ENCODE results near the gene CCDC28B. TPM values are rescaled to one million over a fixed set of nuclear protein-coding genes. Genes with fewer than 3 reads are reported as not detected.
A peak's percentile ranks its signal among the peaks of the same experiment; 100 is the strongest.

Gene CCDC28B
- total RNA-seq, 2 experiments from 2014 or later, result 71.4 to 72.8 TPM

DNA sequence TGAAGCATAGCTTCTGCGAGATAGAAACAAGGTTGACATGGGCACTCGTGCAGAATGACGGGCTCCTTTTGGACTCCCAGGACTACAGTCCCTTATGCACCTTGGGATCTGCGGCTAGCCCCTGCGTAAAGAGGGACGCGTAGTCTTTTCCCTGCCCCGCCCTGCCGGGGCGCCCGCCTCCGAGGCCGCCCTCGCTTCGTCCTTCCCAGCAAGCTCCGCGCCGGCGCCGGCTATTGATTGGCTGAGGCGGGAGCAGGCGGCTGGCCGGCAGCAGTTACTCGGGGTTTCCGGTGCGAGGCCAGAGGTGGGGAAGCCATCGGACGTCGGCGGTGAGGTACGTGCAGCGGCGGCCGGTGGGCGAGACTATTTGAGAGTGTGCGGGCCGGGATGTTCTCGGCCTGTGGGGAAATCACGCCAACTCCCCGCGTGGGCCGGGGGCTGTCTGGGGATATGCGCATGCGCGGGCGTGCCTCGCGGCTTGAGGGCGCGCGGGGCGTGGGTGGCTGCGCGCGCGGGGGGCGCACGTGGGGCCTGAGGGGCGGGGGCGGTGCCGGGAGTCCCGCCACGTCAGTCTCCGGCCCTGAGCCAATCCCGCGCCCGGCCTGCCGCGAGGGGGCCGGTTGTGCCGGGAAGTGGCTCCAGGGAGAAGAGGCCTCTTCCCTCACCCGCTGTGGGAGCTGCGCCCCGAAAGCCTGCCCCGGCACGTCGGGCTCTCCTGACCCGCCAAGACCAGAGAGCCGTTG lies 20.8 kb upstream of the CCDC28B start, which contains the start of gene TXLNA:
Gene TXLNA (plus strand): TSS at position 233 of the 743 bp plus-strand sequence. CDS start 671 bp downstream, outside the sequence.
- H3K9me3 Mint-ChIP-seq (ENCODE audit: insufficient read depth), result no peaks in the 10 kb centered on the region
- peaks cover 48% of the 10 kb centered on the region for H3K36me3 Mint-ChIP-seq (ENCODE audit: low read depth)
- ChIA-PET POLR2A (interaction anchor here (0.5 to 2.5 kb wide), 17 partner anchors 10 to 215 kb away, joined by 3 to 20 read pairs (median 4); partner anchors contain the start of genes BSDC1, CCDC28B, FAM167B and IQCC), CTCF (interaction anchor here (0.6 to 2.4 kb wide), 7 partner anchors 21 to 215 kb away, joined by 3 to 11 read pairs (median 6); partner anchors contain the start of genes BSDC1, CCDC28B, HDAC1 and KPNA6)
- DNase-seq (peak; percentile 93), ATAC-seq (peak; percentile 91)
- no peaks in the 10 kb centered on the region for H3K27me3 Mint-ChIP-seq (ENCODE audit: low read depth)
- peak within 1 kb of the TSS; percentile 95 for H3K4me3 Mint-ChIP-seq
- peak within 1 kb of the TSS; percentile 99 for H3K27ac Mint-ChIP-seq
- peaks cover 45% of the 10 kb centered on the region for H3K4me1 Mint-ChIP-seq (ENCODE audit: low read depth)

DNA sequence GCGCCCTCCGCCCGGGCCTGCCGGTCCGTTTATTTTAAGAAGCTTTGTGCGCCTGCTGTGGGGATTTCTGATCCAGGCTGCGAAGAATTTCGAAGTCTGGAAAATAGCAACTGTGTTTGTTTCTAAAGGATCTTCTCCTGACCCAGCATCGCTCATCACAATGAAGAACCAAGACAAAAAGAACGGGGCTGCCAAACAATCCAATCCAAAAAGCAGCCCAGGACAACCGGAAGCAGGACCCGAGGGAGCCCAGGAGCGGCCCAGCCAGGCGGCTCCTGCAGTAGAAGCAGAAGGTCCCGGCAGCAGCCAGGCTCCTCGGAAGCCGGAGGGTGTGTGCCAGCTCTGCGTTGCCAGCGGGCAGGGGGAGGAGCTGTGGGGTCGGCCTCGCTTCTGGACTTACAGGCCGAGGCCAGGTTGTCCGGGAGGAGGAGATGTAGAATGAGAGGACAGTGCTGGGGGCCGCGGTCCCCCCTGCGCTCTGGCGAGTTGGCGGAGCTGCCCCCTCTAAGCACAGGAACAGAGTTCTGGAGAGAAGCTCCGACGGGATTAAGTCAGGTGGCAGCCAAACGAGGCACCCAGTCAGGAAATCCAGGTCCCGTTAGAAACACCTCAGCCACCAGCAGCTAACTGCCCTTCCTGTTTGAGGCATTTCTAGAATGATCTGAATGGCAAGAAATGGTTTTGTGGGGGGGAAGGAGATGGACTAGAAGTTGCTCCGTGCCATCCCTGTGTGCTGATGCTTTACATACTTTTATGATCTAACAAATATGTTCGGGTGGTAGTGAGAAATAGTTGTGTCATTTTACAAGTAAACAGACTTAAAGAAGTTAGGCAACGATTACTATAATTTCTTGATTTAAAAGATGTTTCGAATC lies 20.0 kb upstream of the CCDC28B start:
- H3K9me3 Mint-ChIP-seq (ENCODE audit: insufficient read depth), result no peaks in the 10 kb centered on the region
- ChIA-PET POLR2A (interaction anchor here (0.6 to 2.5 kb wide), 13 partner anchors 12 to 165 kb away, joined by 3 to 20 read pairs (median 6); partner anchors contain the start of genes CCDC28B, FAM167B, IQCC and KPNA6), CTCF (interaction anchor here (0.9 to 2.4 kb wide), 5 partner anchors 20 to 111 kb away, joined by 4 to 11 read pairs (median 6); partner anchors contain the start of genes CCDC28B, HDAC1 and TMEM39B)
- H3K27me3 Mint-ChIP-seq (ENCODE audit: low read depth), result no peaks in the 10 kb centered on the region
- peak overlapping the region; percentile 99 for H3K27ac Mint-ChIP-seq
- peaks cover 50% of the 10 kb centered on the region for H3K4me1 Mint-ChIP-seq (ENCODE audit: low read depth)
- peak overlapping the region; percentile 95 for H3K4me3 Mint-ChIP-seq
- peaks cover 53% of the 10 kb centered on the region for H3K36me3 Mint-ChIP-seq (ENCODE audit: low read depth)
- ATAC-seq, result peak; percentile 32
- peak; percentile 50 for DNase-seq

DNA sequence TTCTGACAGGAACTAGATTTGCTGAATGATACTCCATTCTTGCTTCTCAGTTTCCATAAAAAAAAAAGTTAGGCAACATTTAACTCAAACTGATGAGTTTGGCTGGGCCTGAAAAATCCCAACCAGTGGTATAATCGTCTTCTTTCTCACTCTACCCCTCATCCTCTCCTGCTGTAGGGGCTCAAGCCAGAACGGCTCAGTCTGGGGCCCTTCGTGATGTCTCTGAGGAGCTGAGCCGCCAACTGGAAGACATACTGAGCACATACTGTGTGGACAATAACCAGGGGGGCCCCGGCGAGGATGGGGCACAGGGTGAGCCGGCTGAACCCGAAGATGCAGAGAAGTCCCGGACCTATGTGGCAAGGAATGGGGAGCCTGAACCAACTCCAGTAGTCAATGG lies 19.3 kb upstream of the CCDC28B start:
- Mint-ChIP-seq H3K4me3 (peak overlapping the region; percentile 95), H3K4me1 (ENCODE audit: low read depth) (peaks cover 52% of the 10 kb centered on the region), H3K36me3 (ENCODE audit: low read depth) (peaks cover 55% of the 10 kb centered on the region), H3K9me3 (ENCODE audit: insufficient read depth) (no peaks in the 10 kb centered on the region), H3K27me3 (ENCODE audit: low read depth) (no peaks in the 10 kb centered on the region), H3K27ac (peak overlapping the region; percentile 99)
- POLR2A ChIA-PET, result interaction anchor here (1.2 to 2.5 kb wide), 6 partner anchors 14 to 165 kb away, joined by 3 to 20 read pairs (median 6); partner anchors contain the start of genes CCDC28B and IQCC
- no peak for ATAC-seq
- CTCF ChIA-PET, result interaction anchor here (1.1 kb wide), 1 partner anchor 68 kb away, joined by 5 read pairs; no protein-coding TSS in a partner anchor
- DNase-seq, result no peak

DNA sequence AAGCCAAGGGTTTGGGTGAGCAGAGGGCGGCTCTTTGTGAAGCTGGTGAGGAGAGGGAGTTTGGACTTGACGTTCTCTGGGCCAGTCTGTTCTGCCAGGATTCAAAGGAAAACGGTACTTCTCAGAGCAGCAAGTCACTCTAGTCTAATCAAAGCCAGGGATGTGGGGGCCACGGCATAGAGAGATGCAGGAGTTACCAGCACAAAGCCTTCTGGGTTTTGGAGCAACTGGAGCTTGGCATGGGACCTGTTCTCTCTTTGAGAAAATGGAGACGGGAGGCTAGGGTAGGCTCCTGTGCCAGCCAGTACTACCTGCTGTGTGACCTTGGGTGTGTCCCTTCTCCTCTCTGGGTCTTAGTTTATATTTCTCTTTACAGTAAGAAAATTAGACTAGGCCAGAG lies 18.8 kb upstream of the CCDC28B start:
- Mint-ChIP-seq H3K36me3 (ENCODE audit: low read depth) (peaks cover 58% of the 10 kb centered on the region), H3K9me3 (ENCODE audit: insufficient read depth) (no peaks in the 10 kb centered on the region), H3K4me3 (peak overlapping the region; percentile 95), H3K4me1 (ENCODE audit: low read depth) (peaks cover 57% of the 10 kb centered on the region), H3K27me3 (ENCODE audit: low read depth) (no peaks in the 10 kb centered on the region), H3K27ac (peak overlapping the region; percentile 99)
- DNase-seq (no peak), ATAC-seq (no peak)
- ChIA-PET POLR2A (interaction anchor here (1.2 to 2.5 kb wide), 4 partner anchors 14 to 71 kb away, joined by 3 to 20 read pairs (median 6); partner anchors contain the start of gene CCDC28B), CTCF (interaction anchor here (1.1 kb wide), 1 partner anchor 71 kb away, joined by 4 read pairs; no protein-coding TSS in a partner anchor)

DNA sequence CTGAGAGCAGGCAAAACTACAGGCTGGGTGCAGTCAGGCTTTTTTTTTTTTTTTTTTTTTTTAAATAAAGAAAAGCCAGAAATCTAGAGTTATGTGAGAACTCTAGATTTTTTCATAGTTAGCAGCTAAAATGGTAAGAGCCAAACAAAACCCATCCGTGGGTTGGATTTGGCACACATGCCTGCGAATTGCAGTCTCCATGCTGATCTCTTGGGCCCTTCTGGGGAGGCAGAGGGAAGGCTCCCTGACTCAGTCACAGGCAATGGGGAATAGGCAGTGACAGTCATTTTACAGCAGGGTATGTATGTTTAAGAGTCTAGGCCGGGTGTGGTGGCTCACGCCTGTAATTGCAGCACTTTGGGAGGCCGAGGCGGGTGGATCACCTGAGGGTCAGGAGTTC lies 18.3 kb upstream of the CCDC28B start:
- POLR2A ChIA-PET, result no interaction called here
- Mint-ChIP-seq H3K4me1 (ENCODE audit: low read depth) (peaks cover 59% of the 10 kb centered on the region), H3K9me3 (ENCODE audit: insufficient read depth) (no peaks in the 10 kb centered on the region), H3K36me3 (ENCODE audit: low read depth) (peaks cover 57% of the 10 kb centered on the region), H3K27ac (peak overlapping the region; percentile 36), H3K4me3 (peak overlapping the region; percentile 95), H3K27me3 (ENCODE audit: low read depth) (no peaks in the 10 kb centered on the region)
- ATAC-seq (no peak), DNase-seq (no peak)
- CTCF ChIA-PET, result interaction anchor here (1.1 kb wide), 1 partner anchor 71 kb away, joined by 4 read pairs; no protein-coding TSS in a partner anchor

DNA sequence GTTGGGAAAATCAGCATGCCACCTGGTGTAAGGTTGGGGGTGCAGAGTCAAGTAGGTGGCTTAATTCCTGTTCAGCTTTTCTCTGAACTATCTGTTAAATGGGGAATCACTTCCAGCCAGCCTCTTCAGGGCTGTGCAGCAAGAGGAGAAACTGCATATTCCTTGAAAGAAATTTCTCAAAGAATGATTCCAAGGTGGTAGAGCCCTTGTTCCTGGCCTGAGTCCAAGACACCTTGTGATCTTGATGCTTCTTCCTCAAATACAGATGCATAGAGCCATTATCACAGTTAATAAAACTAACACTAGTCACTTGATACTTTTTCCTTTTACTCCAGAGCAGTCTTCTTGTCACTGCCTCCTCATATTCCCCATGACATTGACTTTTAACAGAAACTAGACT lies 15.7 kb upstream of the CCDC28B start:
- ATAC-seq (no peak), DNase-seq (no peak)
- no peaks in the 10 kb centered on the region for H3K27me3 Mint-ChIP-seq (ENCODE audit: low read depth)
- H3K36me3 Mint-ChIP-seq (ENCODE audit: low read depth), result peaks cover 73% of the 10 kb centered on the region
- CTCF ChIA-PET, result interaction anchor here (0.7 to 0.9 kb wide), 2 partner anchors 31 to 216 kb away, joined by 3 to 5 read pairs; no protein-coding TSS in a partner anchor
- H3K4me1 Mint-ChIP-seq (ENCODE audit: low read depth), result peaks cover 56% of the 10 kb centered on the region
- no peak overlapping the region for H3K4me3 Mint-ChIP-seq
- H3K27ac Mint-ChIP-seq, result peak overlapping the region; percentile 21
- no peaks in the 10 kb centered on the region for H3K9me3 Mint-ChIP-seq (ENCODE audit: insufficient read depth)
- POLR2A ChIA-PET, result interaction anchor here (0.7 to 1.4 kb wide), 3 partner anchors 10 to 13 kb away, joined by 3 to 4 read pairs (median 4); no protein-coding TSS in a partner anchor

DNA sequence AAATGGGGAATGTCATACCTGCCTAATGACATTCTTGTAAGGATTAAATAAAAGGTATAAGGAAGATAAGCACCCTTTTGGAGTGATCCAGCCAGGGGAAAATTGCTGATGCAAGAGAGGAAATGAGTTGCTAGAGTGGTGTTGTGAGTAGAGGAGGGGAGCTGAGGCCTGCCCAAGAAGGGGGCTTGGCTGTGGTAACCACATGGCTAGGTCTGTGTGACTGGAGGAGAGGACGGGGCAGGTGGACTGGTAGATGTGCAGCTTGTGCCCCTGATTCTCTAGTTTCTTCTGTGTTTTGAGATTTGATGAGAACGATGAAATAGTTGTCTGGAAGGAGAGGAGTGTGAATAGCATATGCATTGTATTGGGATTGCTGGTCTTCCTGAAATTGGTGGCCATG lies 14.3 kb upstream of the CCDC28B start:
- H3K27ac Mint-ChIP-seq, result peak overlapping the region; percentile 86
- no peak for ATAC-seq
- H3K4me1 Mint-ChIP-seq (ENCODE audit: low read depth), result peaks cover 47% of the 10 kb centered on the region
- H3K36me3 Mint-ChIP-seq (ENCODE audit: low read depth), result peaks cover 72% of the 10 kb centered on the region
- peak overlapping the region; percentile 2 for H3K4me3 Mint-ChIP-seq
- ChIA-PET POLR2A (interaction anchor here (1.4 kb wide), 1 partner anchor 14 kb away, joined by 3 read pairs; no protein-coding TSS in a partner anchor), CTCF (interaction anchor here (3.2 kb wide), 1 partner anchor 30 kb away, joined by 9 read pairs; no protein-coding TSS in a partner anchor)
- H3K27me3 Mint-ChIP-seq (ENCODE audit: low read depth), result no peaks in the 10 kb centered on the region
- DNase-seq, result no peak
- no peaks in the 10 kb centered on the region for H3K9me3 Mint-ChIP-seq (ENCODE audit: insufficient read depth)

DNA sequence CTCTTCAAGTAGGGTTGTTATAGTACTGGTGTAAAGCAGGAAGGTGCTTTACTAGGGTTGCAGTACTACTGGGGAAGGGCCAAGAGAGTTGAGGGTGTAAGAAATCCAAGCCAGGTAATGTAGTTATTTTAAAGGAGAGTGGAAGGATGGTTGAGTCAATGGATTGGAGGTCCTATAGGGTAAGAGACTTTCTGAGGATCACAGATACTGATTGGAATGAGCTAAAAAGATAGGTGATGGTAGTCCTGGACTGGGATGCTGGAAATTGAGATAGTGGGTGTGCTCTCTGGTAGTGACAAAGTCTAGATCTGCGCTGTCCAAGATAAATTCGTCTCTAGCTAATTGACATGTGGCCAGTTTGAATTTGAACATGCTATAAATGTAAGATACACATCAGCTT lies 13.9 kb upstream of the CCDC28B start:
- H3K4me3 Mint-ChIP-seq, result peak overlapping the region; percentile 2
- CTCF ChIA-PET, result interaction anchor here (3.2 kb wide), 1 partner anchor 29 kb away, joined by 9 read pairs; no protein-coding TSS in a partner anchor
- peaks cover 72% of the 10 kb centered on the region for H3K36me3 Mint-ChIP-seq (ENCODE audit: low read depth)
- no peak for DNase-seq
- no peaks in the 10 kb centered on the region for H3K9me3 Mint-ChIP-seq (ENCODE audit: insufficient read depth)
- no peak for ATAC-seq
- H3K27me3 Mint-ChIP-seq (ENCODE audit: low read depth), result no peaks in the 10 kb centered on the region
- peaks cover 42% of the 10 kb centered on the region for H3K4me1 Mint-ChIP-seq (ENCODE audit: low read depth)
- peak overlapping the region; percentile 86 for H3K27ac Mint-ChIP-seq
- POLR2A ChIA-PET, result interaction anchor here (1.4 kb wide), 1 partner anchor 15 kb away, joined by 3 read pairs; no protein-coding TSS in a partner anchor

DNA sequence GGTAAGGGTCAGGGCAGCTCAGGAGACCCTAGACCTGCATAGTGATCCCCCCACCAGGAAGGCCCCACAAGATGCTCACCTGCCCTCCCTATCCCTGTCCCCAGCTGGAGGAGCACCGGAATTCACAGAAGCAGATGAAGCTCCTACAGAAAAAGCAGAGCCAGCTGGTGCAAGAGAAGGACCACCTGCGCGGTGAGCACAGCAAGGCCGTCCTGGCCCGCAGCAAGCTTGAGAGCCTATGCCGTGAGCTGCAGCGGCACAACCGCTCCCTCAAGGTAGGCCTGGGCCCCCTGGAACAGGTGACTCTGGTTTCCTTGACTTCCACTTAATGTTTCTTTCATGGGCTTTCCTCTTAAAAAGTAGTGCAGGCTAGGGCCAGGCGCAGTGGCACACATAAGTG lies 12.5 kb upstream of the CCDC28B start:
- H3K27me3 Mint-ChIP-seq (ENCODE audit: low read depth), result no peaks in the 10 kb centered on the region
- no peaks in the 10 kb centered on the region for H3K9me3 Mint-ChIP-seq (ENCODE audit: insufficient read depth)
- ChIA-PET CTCF (interaction anchor here (3.2 kb wide), 1 partner anchor 28 kb away, joined by 9 read pairs; no protein-coding TSS in a partner anchor), POLR2A (no interaction called here)
- H3K4me1 Mint-ChIP-seq (ENCODE audit: low read depth), result peaks cover 36% of the 10 kb centered on the region
- H3K27ac Mint-ChIP-seq, result no peak overlapping the region
- H3K4me3 Mint-ChIP-seq, result no peak overlapping the region
- ATAC-seq (no peak), DNase-seq (no peak)
- H3K36me3 Mint-ChIP-seq (ENCODE audit: low read depth), result peaks cover 72% of the 10 kb centered on the region

DNA sequence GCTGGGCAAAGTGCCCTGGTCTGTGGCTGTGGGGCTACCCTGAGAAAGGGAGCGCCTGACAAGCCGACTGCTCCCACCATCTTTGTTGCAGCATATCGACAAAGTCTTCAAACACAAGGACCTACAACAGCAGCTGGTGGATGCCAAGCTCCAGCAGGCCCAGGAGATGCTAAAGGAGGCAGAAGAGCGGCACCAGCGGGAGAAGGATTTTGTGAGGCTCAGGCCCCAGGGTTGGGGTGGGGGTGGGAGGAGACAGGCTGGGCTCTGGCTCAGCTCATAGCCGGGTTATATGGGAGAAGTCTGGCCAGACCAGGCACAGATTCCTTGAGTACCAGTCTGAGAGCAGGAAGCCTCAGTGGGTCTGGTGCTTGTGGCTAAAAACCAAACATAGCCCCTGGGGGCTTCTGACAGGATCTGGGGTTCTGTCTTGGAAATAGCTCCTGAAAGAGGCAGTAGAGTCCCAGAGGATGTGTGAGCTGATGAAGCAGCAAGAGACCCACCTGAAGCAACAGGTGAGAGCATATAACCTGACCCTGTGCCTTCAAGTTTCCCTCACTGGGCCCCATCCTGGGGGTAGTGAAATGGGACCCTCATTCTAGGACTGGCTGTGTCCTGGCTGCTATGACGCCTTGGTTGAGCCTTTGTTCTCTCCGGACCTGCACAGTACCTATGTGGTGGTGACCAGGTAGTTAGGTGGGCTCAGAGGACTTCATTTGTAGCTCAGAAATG lies 8.0 kb upstream of the CCDC28B start:
- ATAC-seq, result no peak
- H3K4me1 Mint-ChIP-seq (ENCODE audit: low read depth), result peaks cover 53% of the 10 kb centered on the region
- peaks cover 89% of the 10 kb centered on the region for H3K36me3 Mint-ChIP-seq (ENCODE audit: low read depth)
- H3K4me3 Mint-ChIP-seq, result no peak overlapping the region
- H3K27me3 Mint-ChIP-seq (ENCODE audit: low read depth), result no peaks in the 10 kb centered on the region
- CTCF ChIA-PET, result interaction anchor here (1.0 to 1.1 kb wide), 2 partner anchors 8 to 23 kb away, joined by 3 read pairs; partner anchors contain the start of gene CCDC28B
- POLR2A ChIA-PET, result interaction anchor here (1.2 kb wide), 1 partner anchor 12 kb away, joined by 6 read pairs; no protein-coding TSS in a partner anchor
- H3K27ac Mint-ChIP-seq, result no peak overlapping the region
- DNase-seq, result no peak
- no peaks in the 10 kb centered on the region for H3K9me3 Mint-ChIP-seq (ENCODE audit: insufficient read depth)

Measured in activated CD8-positive, alpha-beta T cell treated with anti-CD3 and anti-CD28 coated beads, Interleukin-2, amount 10 ng/mL, durations not matched to agents 7 days and 5 days (primary cell).